ENCODE results near the gene YJEFN3. TPM values are rescaled to one million over a fixed set of nuclear protein-coding genes. Genes with fewer than 3 reads are reported as not detected.

YJEFN3 gene
- total and polyA plus RNA-seq, 10 of the 15 experiments (the other 5 are each of a cell fraction or from before 2014, with no cell fraction given): 0.05 to 6.9 (median 3.5) TPM

DNA sequence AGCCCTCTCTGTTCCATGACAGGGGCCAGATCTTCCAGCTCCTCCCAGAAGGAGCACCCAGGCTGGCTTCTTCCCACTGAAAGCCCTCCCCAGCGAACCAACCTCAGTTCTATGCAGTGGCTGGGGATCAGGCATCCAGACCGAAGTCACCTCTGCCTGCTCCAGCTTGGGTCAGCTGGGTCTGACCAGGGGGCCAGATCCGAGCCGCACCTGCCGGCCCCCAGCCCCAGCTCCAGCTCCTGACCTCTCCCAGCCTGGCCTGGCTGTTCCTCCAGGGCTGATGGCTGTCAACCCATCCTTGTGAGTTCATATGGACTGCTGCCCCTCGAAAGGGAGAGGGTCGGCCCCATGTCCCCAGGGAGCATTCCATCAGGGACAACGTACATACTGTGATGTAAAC is 21.4 kb upstream of the YJEFN3 start:
- WGBS (ENCODE audit: insufficient coverage, insufficient replicate concordance, low lambda C conversion rate, missing lambda C conversion rate): 99% methylated on average over 7 of the region's 8 CpGs
- Histone ChIP-seq H4K20me1 (ENCODE audit: control insufficient read depth, insufficient read depth) (no peaks in the 10 kb centered on the region), H3K4me2 (ENCODE audit: control insufficient read depth, insufficient read depth) (no peak overlapping the region), H3K79me2 (ENCODE audit: control insufficient read depth, insufficient read depth, low read length) (no peaks in the 10 kb centered on the region), H3K27me3 (replicated peaks in 1 of 2; ENCODE audit: control insufficient read depth in 2 of 2, insufficient read depth in 2 of 2, low read length in 1 of 2) (no peaks in the 10 kb centered on the region), H3K27ac (ENCODE audit: control insufficient read depth, insufficient read depth) (no peak overlapping the region), H3K4me1 (ENCODE audit: control insufficient read depth, insufficient read depth, low read length) (no peaks in the 10 kb centered on the region), H3K4me3 (no peak overlapping the region), H2AFZ (ENCODE audit: control insufficient read depth, low read depth, low read length) (no peak overlapping the region), H3K9me3 (replicated peaks; ENCODE audit: control insufficient read depth, insufficient read depth, low read length) (no peaks in the 10 kb centered on the region), H3K9ac (ENCODE audit: control insufficient read depth, insufficient read depth, low read length) (no peak overlapping the region), H3K36me3 (ENCODE audit: control insufficient read depth in 2 of 2, insufficient read depth in 2 of 2, low read length in 1 of 2) (peaks cover 15 to 21% of the 10 kb centered on the region in 2 experiments)
- BruUV-seq (replicated peaks): no TSS peak
- ChIA-PET POLR2A (no interaction called here), SMC1A (ENCODE audit: uncharacterized antibody, unreplicated experiment) (no interaction called here), RAD21 (ENCODE audit: unreplicated experiment) (no interaction called here), CTCF (no interaction called here)
- ATAC-seq (no peak), DNase-seq (ENCODE audit: low read depth, low spot score) (no peak), FAIRE-seq (no peak)
- intact Hi-C loops (cut with micrococcal nuclease; ENCODE audit: unreplicated experiment) (no loop called here), in situ Hi-C loops (cut with MboI) (no loop called here)
- TF ChIP-seq ZZZ3 (IDR thresholded peaks at IDR 0.05; ENCODE audit: control insufficient read depth, insufficient read length, low read depth) (no peak), SMARCA5 (IDR thresholded peaks at IDR 0.05) (no peak), HDGF (IDR thresholded peaks at IDR 0.05) (no peak), IRF4 (IDR thresholded peaks at IDR 0.05; ENCODE audit: low read depth, low read length) (no peak), CHD4 (IDR thresholded peaks at IDR 0.05) (no peak), NKRF (conservative IDR thresholded peaks at IDR 0.05) (no peak), POLR2AphosphoS5 (IDR thresholded peaks at IDR 0.05; ENCODE audit: low read length) (no peak), SRF (IDR thresholded peaks at IDR 0.05; ENCODE audit: low read depth in 2 of 2, low read length in 2 of 2) (no peak), TCF12 (IDR thresholded peaks at IDR 0.05; ENCODE audit: low read depth, low read length) (no peak), POLR2AphosphoS2 (IDR thresholded peaks at IDR 0.05; ENCODE audit: low read depth, low read length) (no peak), ZNF207 (IDR thresholded peaks at IDR 0.05; ENCODE audit: borderline replicate concordance) (no peak), ZNF384 (IDR thresholded peaks at IDR 0.05; ENCODE audit: borderline replicate concordance, low read depth, low read length) (no peak), ATF2 (IDR thresholded peaks at IDR 0.05; ENCODE audit: low read length) (no peak), NFIC (IDR thresholded peaks at IDR 0.05; ENCODE audit: low read depth, low read length) (no peak), MEF2A (IDR thresholded peaks at IDR 0.05; ENCODE audit: insufficient read depth, low read depth, low read length) (no peak), JUNB (IDR thresholded peaks at IDR 0.05) (no peak)
- TF ChIP-seq, protein P1, sequence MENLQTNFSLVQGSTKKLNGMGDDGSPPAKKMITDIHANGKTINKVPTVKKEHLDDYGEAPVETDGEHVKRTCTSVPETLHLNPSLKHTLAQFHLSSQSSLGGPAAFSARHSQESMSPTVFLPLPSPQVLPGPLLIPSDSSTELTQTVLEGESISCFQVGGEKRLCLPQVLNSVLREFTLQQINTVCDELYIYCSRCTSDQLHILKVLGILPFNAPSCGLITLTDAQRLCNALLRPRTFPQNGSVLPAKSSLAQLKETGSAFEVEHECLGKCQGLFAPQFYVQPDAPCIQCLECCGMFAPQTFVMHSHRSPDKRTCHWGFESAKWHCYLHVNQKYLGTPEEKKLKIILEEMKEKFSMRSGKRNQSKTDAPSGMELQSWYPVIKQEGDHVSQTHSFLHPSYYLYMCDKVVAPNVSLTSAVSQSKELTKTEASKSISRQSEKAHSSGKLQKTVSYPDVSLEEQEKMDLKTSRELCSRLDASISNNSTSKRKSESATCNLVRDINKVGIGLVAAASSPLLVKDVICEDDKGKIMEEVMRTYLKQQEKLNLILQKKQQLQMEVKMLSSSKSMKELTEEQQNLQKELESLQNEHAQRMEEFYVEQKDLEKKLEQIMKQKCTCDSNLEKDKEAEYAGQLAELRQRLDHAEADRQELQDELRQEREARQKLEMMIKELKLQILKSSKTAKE (IDR thresholded peaks at IDR 0.05; ENCODE audit: low read depth, poor library complexity, severe bottlenecking): no peak
- TF ChIP-seq, protein P2, sequence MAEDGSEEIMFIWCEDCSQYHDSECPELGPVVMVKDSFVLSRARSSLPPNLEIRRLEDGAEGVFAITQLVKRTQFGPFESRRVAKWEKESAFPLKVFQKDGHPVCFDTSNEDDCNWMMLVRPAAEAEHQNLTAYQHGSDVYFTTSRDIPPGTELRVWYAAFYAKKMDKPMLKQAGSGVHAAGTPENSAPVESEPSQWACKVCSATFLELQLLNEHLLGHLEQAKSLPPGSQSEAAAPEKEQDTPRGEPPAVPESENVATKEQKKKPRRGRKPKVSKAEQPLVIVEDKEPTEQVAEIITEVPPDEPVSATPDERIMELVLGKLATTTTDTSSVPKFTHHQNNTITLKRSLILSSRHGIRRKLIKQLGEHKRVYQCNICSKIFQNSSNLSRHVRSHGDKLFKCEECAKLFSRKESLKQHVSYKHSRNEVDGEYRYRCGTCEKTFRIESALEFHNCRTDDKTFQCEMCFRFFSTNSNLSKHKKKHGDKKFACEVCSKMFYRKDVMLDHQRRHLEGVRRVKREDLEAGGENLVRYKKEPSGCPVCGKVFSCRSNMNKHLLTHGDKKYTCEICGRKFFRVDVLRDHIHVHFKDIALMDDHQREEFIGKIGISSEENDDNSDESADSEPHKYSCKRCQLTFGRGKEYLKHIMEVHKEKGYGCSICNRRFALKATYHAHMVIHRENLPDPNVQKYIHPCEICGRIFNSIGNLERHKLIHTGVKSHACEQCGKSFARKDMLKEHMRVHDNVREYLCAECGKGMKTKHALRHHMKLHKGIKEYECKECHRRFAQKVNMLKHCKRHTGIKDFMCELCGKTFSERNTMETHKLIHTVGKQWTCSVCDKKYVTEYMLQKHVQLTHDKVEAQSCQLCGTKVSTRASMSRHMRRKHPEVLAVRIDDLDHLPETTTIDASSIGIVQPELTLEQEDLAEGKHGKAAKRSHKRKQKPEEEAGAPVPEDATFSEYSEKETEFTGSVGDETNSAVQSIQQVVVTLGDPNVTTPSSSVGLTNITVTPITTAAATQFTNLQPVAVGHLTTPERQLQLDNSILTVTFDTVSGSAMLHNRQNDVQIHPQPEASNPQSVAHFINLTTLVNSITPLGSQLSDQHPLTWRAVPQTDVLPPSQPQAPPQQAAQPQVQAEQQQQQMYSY (CRISPR knock-in tag; IDR thresholded peaks at IDR 0.05): no peak

Measured in GM12878 (cell line).